Measurements from ENCODE around the gene ATP5F1A. TPM values are rescaled to one million over a fixed set of nuclear protein-coding genes. Genes with fewer than 3 reads are reported as not detected.

The ATP5F1A gene
- total and polyA plus RNA-seq, 5 donors from 2014 or later = 171 to 620 (median 573) TPM

DNA sequence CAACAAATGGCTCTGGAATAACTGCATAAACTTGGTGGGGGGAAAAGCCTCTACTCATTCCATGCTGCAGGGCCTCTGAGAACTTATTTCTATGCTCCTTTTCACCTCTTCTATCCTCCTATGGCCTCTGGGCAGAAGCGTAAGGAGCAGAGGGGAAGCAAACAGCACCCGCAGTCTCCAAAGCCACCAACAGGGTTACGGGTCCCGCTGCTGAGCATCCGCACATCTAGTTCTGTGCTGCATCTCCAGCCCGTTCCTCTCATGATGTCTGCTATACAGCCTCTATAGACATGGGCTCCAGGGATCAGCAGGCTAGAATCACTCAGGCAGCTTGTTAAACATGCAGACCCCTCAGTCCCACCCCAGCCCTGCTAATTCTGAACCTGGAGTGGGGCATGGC, 52.0 kb downstream of the ATP5F1A start:
- Mint-ChIP-seq H3K27me3 (no peaks in the 10 kb centered on the region), H3K36me3 (peaks cover 3% of the 10 kb centered on the region), H3K4me1 (peaks cover 0 to 36% (median 23%) of the 10 kb centered on the region in 4 donors), H3K4me3 (no peak overlapping the region), H3K9me3 (peaks cover 0 to 1% (median 0%) of the 10 kb centered on the region in 7 donors), H3K27ac (peak overlapping the region in 1 of 3 donors; percentile 76)
- Histone ChIP-seq H3K4me3 (ENCODE audit: low read depth, low read length) (no peak overlapping the region), H3K27me3 (ENCODE audit: control insufficient read depth, insufficient read depth, low read length) (no peaks in the 10 kb centered on the region), H3K27ac (ENCODE audit: insufficient read depth, low read length, poor library complexity, severe bottlenecking) (no peak overlapping the region), H3K9me3 (ENCODE audit: control insufficient read depth in 2 of 2, low read length in 2 of 2) (no peaks in the 10 kb centered on the region), H3K4me1 (ENCODE audit: control insufficient read depth, insufficient read depth, low read length, poor library complexity, severe bottlenecking) (peaks cover 14% of the 10 kb centered on the region), H3K36me3 (ENCODE audit: control insufficient read depth, insufficient read depth, low read length) (no peaks in the 10 kb centered on the region)
- ATAC-seq (ENCODE audit: low read depth in 2 of 2) (no peak), DNase-seq (no peak)

DNA sequence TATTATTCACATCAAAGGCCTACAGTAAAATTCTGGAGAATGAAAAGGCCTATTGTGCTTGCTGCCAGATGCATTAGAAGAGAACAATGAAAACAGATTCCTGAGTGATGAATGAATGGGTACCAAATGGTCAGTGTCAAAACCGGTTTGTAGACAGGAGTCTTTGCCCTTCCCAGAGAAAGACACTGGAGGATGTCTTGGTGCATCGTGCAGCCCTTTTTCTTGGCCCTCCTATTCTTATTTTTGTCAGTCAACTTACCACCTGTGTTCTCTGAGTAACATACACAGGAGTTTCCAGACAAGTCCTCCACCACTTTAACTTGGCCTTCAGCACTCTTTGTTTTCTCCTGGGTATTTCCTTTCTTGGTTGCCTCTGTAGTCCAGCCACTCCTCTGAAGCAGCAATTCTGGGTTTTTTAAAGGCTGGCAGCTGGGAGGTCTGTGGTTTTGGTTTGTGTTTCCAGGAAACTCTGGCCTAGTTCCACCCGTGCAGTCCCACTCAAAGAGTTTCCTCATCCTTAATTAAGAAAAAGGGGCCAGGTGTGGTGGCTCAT, 55.4 kb downstream of the ATP5F1A start:
- Mint-ChIP-seq H3K27me3 (peaks cover 4% of the 10 kb centered on the region), H3K36me3 (peaks cover 13% of the 10 kb centered on the region), H3K4me3 (peak overlapping the region in 2 of 4 donors; percentile 39 to 45), H3K27ac (peak overlapping the region; percentile 15 to 85 (median 82)), H3K4me1 (peaks cover 5 to 49% (median 36%) of the 10 kb centered on the region in 4 donors), H3K9me3 (no peaks in the 10 kb centered on the region)
- Histone ChIP-seq H3K27ac (ENCODE audit: insufficient read depth, low read length, poor library complexity, severe bottlenecking) (no peak overlapping the region), H3K4me3 (ENCODE audit: low read depth, low read length) (no peak overlapping the region), H3K9me3 (ENCODE audit: control insufficient read depth in 2 of 2, low read length in 2 of 2) (no peaks in the 10 kb centered on the region), H3K36me3 (ENCODE audit: control insufficient read depth, insufficient read depth, low read length) (no peaks in the 10 kb centered on the region), H3K4me1 (ENCODE audit: control insufficient read depth, insufficient read depth, low read length, poor library complexity, severe bottlenecking) (peaks cover 25% of the 10 kb centered on the region), H3K27me3 (ENCODE audit: control insufficient read depth, insufficient read depth, low read length) (no peaks in the 10 kb centered on the region)
- ATAC-seq (ENCODE audit: low read depth in 2 of 2) = no peak
- peak in 1 of 3 donors; percentile 78 for DNase-seq

DNA sequence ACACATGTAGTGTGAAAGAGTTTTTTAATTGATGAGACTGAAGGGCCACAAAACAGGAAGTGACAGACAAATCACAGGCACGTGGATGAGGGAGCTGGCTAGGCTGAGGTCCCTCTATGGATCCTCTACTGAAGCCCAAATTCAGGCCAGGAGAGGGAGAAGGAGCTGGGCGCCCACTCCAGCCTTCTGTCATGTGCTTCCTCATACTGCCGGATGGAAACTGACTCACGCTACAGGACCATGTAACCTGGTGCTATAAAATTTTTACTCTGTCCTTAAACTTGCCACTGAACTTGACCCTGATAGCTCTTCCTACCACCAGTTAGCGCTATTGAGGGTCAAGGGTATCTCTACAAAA, 57.4 kb downstream of the ATP5F1A start:
- ATAC-seq (ENCODE audit: low read depth in 2 of 2) = no peak
- peak overlapping the region in 1 of 4 donors; percentile 28 for H3K4me3 Mint-ChIP-seq
- no peaks in the 10 kb centered on the region for H3K36me3 ChIP-seq (ENCODE audit: control insufficient read depth, insufficient read depth, low read length)

DNA sequence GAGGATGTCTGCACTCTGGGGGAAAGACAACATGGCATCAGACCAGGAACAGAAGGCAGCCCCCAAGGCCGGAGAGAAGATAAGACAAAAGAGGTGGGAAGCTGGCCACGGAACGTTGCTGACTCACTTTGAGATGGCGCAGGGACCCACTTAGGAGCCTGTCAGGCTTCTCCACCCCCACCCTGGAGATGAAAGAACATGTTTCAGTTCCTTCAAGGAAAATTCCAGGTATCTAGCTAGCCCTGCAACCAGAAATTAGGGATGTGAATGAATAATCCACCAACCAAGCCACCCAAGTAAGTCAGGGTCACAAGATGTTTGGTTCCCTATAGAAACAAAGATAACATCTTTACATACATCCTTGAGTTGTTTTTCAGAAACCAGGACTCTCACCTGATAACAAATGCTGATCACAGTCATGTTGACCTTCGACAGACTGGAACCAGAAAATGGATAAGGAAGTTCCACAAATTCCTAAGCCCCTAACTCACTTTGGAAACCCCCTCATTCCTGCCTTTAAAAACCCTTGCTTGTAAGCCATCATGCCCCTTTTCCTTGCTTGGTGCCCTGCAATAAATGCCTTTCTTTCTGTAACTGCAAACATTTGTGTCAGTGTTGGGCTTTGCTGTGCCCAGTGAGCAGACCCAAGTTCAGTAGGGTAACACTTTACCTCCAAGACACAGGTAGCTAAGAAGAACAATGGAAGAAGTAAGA, 57.9 kb downstream of the ATP5F1A start:
- Histone ChIP-seq H3K4me1 (ENCODE audit: control insufficient read depth, insufficient read depth, low read length, poor library complexity, severe bottlenecking) (peaks cover 25% of the 10 kb centered on the region), H3K9me3 (ENCODE audit: control insufficient read depth in 2 of 2, low read length in 2 of 2) (no peaks in the 10 kb centered on the region), H3K27ac (ENCODE audit: insufficient read depth, low read length, poor library complexity, severe bottlenecking) (no peak overlapping the region), H3K27me3 (ENCODE audit: control insufficient read depth, insufficient read depth, low read length) (no peaks in the 10 kb centered on the region), H3K36me3 (ENCODE audit: control insufficient read depth, insufficient read depth, low read length) (no peaks in the 10 kb centered on the region), H3K4me3 (ENCODE audit: low read depth, low read length) (no peak overlapping the region)
- peaks cover 15% of the 10 kb centered on the region for H3K36me3 Mint-ChIP-seq
- no peaks in the 10 kb centered on the region for H3K9me3 Mint-ChIP-seq
- peak overlapping the region; percentile 88 to 89 (median 88) for H3K27ac Mint-ChIP-seq
- ATAC-seq (ENCODE audit: low read depth in 2 of 2) (no peak), DNase-seq (no peak)
- peak overlapping the region in 2 of 4 donors; percentile 28 to 33 for H3K4me3 Mint-ChIP-seq
- peaks cover 5 to 41% (median 33%) of the 10 kb centered on the region in 4 donors for H3K4me1 Mint-ChIP-seq
- peaks cover 4% of the 10 kb centered on the region for H3K27me3 Mint-ChIP-seq

More for the DNA sequence above, 57.4 kb downstream of the ATP5F1A start:
- no peaks in the 10 kb centered on the region for H3K27me3 ChIP-seq (ENCODE audit: control insufficient read depth, insufficient read depth, low read length)
- peaks cover 4% of the 10 kb centered on the region for H3K27me3 Mint-ChIP-seq
- no peak overlapping the region for H3K27ac ChIP-seq (ENCODE audit: insufficient read depth, low read length, poor library complexity, severe bottlenecking)
- H3K9me3 ChIP-seq (ENCODE audit: control insufficient read depth in 2 of 2, low read length in 2 of 2) = no peaks in the 10 kb centered on the region
- peaks cover 15% of the 10 kb centered on the region for H3K36me3 Mint-ChIP-seq
- H3K4me1 ChIP-seq (ENCODE audit: control insufficient read depth, insufficient read depth, low read length, poor library complexity, severe bottlenecking) = peaks cover 25% of the 10 kb centered on the region
- DNase-seq = peak in 1 of 3 donors; percentile 60
- peaks cover 5 to 41% (median 34%) of the 10 kb centered on the region in 4 donors for H3K4me1 Mint-ChIP-seq
- H3K9me3 Mint-ChIP-seq = no peaks in the 10 kb centered on the region
- H3K4me3 ChIP-seq (ENCODE audit: low read depth, low read length) = no peak overlapping the region
- H3K27ac Mint-ChIP-seq = peak overlapping the region; percentile 88 to 89 (median 88)

DNA sequence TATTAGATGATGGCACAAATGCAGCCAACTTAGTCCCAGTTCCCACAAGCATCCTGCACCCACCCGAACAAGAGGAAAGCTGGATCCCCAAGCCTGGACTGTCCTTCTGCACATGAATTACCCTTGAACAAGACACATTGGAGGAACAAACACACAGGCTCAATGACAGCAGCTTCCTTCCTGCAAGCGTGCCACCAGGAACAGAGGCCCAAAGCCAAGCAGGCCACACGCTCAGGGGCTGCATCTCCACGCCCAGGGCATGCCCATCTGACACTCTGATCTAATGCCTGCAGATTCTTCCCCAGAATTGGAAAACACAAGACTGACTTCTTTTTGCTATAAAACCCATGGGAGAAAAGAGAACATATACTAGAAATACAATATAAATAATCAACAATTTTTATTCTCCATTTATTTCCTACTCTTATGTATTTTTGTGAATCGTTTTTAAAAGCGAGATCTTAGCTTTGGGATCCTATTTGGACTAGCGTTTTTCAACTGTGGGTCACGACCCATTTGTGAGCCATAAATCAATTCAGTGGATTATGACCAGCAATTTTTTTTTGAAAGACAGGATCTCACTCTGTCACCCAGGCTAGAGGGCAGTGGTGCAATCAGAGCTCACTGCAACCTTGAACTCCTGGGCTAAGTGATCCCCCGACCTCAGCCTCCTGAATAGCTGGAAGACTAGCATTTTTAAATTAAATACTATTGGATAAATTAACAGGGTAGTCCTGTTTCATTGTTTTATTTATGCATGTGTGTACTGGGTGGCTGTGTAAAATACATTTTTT, 60.4 kb downstream of the ATP5F1A start:
- Histone ChIP-seq H3K36me3 (ENCODE audit: control insufficient read depth, insufficient read depth, low read length) (no peaks in the 10 kb centered on the region), H3K9me3 (ENCODE audit: control insufficient read depth in 2 of 2, low read length in 2 of 2) (no peaks in the 10 kb centered on the region), H3K27ac (ENCODE audit: insufficient read depth, low read length, poor library complexity, severe bottlenecking) (no peak overlapping the region), H3K4me1 (ENCODE audit: control insufficient read depth, insufficient read depth, low read length, poor library complexity, severe bottlenecking) (peaks cover 20% of the 10 kb centered on the region), H3K27me3 (ENCODE audit: control insufficient read depth, insufficient read depth, low read length) (no peaks in the 10 kb centered on the region), H3K4me3 (ENCODE audit: low read depth, low read length) (no peak overlapping the region)
- Mint-ChIP-seq H3K9me3 (no peaks in the 10 kb centered on the region), H3K36me3 (peaks cover 23% of the 10 kb centered on the region), H3K4me1 (peaks cover 5 to 31% (median 25%) of the 10 kb centered on the region in 4 donors), H3K27ac (no peak overlapping the region), H3K4me3 (no peak overlapping the region), H3K27me3 (peaks cover 4% of the 10 kb centered on the region)
- DNase-seq (no peak), ATAC-seq (ENCODE audit: low read depth in 2 of 2) (no peak)

DNA sequence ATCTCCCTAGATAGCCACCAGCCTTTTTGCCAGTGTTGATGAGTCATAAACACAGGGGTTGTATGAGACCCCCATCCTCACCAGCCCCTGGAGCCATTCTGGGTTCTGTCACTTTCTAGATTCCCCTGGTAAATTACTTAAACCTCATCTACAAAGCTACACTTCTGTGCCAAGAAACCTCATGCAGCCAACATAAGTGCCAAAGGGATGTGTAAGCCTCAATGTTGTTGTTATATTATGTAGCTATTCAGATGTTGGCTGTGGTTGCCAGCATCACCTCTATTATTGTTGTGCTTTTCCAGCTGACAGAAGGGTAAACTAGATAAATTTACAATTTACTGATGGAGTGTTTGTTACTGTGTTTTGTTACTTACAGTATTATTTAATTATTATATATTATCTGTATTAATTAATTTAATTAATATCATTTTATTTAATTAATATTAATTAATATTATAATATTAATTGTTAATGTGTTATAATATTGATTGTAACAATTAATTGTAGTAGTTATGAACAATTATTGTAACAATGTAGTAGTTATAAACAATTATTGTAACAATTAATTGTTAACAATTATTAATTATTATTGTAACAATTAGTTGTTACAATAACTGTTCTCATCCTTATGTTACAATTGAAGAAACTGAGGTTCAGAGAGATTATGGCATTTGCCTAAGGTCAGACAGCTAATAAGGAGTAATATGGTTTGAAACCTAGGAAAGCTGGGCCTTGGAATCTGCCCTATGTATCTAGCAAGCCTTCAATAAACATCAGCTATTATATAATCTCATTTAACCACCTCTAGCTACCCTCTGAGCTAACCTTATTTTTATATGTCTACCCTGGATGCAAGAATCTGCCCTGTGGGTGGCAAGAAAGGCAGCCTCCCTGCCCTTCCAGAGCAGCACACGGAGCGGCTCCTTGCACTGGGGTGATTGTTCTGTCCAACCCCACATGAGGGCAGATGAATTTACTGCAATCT, 62.1 kb downstream of the ATP5F1A start:
- no peak overlapping the region for H3K4me3 ChIP-seq (ENCODE audit: low read depth, low read length)
- DNase-seq (no peak), ATAC-seq (ENCODE audit: low read depth in 2 of 2) (no peak)
- H3K27ac ChIP-seq (ENCODE audit: insufficient read depth, low read length, poor library complexity, severe bottlenecking) = no peak overlapping the region
- Mint-ChIP-seq H3K36me3 (peaks cover 34% of the 10 kb centered on the region), H3K9me3 (peaks cover 0 to 1% (median 0%) of the 10 kb centered on the region in 7 donors), H3K27ac (peak overlapping the region in 1 of 3 donors; percentile 46), H3K4me1 (peaks cover 5 to 17% (median 14%) of the 10 kb centered on the region in 4 donors), H3K27me3 (peaks cover 6% of the 10 kb centered on the region), H3K4me3 (no peak overlapping the region)
- H3K9me3 ChIP-seq (ENCODE audit: control insufficient read depth in 2 of 2, low read length in 2 of 2) = no peaks in the 10 kb centered on the region
- no peaks in the 10 kb centered on the region for H3K27me3 ChIP-seq (ENCODE audit: control insufficient read depth, insufficient read depth, low read length)
- H3K36me3 ChIP-seq (ENCODE audit: control insufficient read depth, insufficient read depth, low read length) = no peaks in the 10 kb centered on the region
- H3K4me1 ChIP-seq (ENCODE audit: control insufficient read depth, insufficient read depth, low read length, poor library complexity, severe bottlenecking) = peaks cover 10% of the 10 kb centered on the region

DNA sequence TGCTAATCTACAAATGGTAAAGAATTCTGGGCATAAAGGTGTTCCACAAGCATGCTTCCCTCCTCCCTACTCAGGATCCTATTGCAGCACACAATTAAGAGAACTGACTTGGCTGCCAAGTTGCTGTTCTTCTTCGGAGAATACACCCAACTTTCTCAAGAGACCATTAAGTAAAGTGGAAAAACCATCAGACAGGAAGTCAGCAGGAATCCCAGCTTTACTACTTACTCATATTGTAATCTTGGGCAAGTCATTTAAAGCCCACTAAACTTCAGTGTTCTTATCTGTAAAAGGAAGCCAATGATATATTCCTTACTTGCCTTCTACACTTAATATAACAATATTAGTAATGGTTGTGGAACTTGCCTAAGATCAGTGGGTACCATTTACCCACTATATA, 63.9 kb downstream of the ATP5F1A start:
- Histone ChIP-seq H3K27ac (ENCODE audit: insufficient read depth, low read length, poor library complexity, severe bottlenecking) (no peak overlapping the region), H3K9me3 (ENCODE audit: control insufficient read depth in 2 of 2, low read length in 2 of 2) (no peaks in the 10 kb centered on the region), H3K4me3 (ENCODE audit: low read depth, low read length) (no peak overlapping the region), H3K36me3 (ENCODE audit: control insufficient read depth, insufficient read depth, low read length) (no peaks in the 10 kb centered on the region), H3K27me3 (ENCODE audit: control insufficient read depth, insufficient read depth, low read length) (no peaks in the 10 kb centered on the region), H3K4me1 (ENCODE audit: control insufficient read depth, insufficient read depth, low read length, poor library complexity, severe bottlenecking) (no peaks in the 10 kb centered on the region)
- Mint-ChIP-seq H3K27ac (no peak overlapping the region), H3K4me3 (no peak overlapping the region), H3K36me3 (peaks cover 30% of the 10 kb centered on the region), H3K9me3 (peaks cover 0 to 2% (median 0%) of the 10 kb centered on the region in 7 donors), H3K27me3 (peaks cover 12% of the 10 kb centered on the region), H3K4me1 (peaks cover 0 to 2% (median under 1%) of the 10 kb centered on the region in 4 donors)
- ATAC-seq (ENCODE audit: low read depth in 2 of 2) = no peak
- no peak for DNase-seq
